Forelimb muscle (tissue), 1 donor: Measurements from ENCODE around the gene NAGPA. TPM values are rescaled to one million over a fixed set of nuclear protein-coding genes. Genes with fewer than 3 reads are reported as not detected.

Source experiments
- polyA plus RNA-seq: library from polyadenylated mRNA; unstranded; fragments of 120-200 nt; gene quantifications from one replicate; pipeline ENCODE4 v1.2.1, GENCODE V29; 2013; ENCODE audit not compliant: insufficient read length

The NAGPA gene
- polyA plus RNA-seq, 1 donor: 5.2 TPM

Other genes with a start within 250 kb of the NAGPA start
- gene SEPTIN12, start 245.6 kb downstream of the NAGPA start, polyA plus RNA-seq: not detected
- gene SMIM22, start 238.6 kb downstream of the NAGPA start, polyA plus RNA-seq: not detected
- 13.5 TPM for gene ROGDI, start 231.3 kb downstream of the NAGPA start, polyA plus RNA-seq
- gene GLYR1, start 186.6 kb downstream of the NAGPA start, polyA plus RNA-seq: 46.8 TPM
- 17.9 TPM for gene UBN1, start 186.5 kb downstream of the NAGPA start, polyA plus RNA-seq
- 1.1 TPM for gene PPL, start 96.8 kb downstream of the NAGPA start, polyA plus RNA-seq
- gene SEC14L5, start 75.6 kb downstream of the NAGPA start, polyA plus RNA-seq: 0.75 TPM
- 0.39 TPM for gene C16orf89, start 32.0 kb upstream of the NAGPA start, polyA plus RNA-seq
- gene ALG1, start 37.9 kb upstream of the NAGPA start, polyA plus RNA-seq: 10.2 TPM
- 9.6 TPM for gene EEF2KMT, start 63.9 kb upstream of the NAGPA start, polyA plus RNA-seq